ENCODE data around the gene LAMTOR5.
"Not testable (repeated sequence)": the region's sequence is repeated elsewhere in the genome, so short reads cannot be mapped to it uniquely, and the experiment has no call there.

LAMTOR5 gene

DNA sequence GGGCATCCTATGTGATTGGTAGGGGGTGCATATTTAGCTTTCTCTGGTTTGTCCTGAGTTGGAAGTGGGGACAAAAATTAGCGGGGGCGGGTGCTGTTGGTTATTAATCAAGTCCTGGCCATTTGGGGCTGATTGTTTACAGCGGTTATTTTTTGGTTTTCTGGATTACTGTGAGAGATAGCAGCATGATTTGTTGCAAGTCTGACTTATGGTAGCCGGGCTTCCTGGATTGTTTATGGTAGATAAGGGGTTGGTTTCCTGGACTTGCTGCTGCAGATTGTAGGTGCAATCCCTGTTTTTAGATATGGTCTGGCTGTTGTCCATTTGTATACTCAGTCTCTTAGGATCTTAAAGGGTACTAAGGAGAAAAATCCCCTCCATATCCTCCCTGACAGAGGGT is 31.4 kb upstream of the LAMTOR5 start:
- no peak for DNase-seq (ENCODE audit: low read depth)
- no peak overlapping the region for H3K4me3 ChIP-seq (ENCODE audit: low read depth, low read length)
- TF ChIP-seq, protein P1, sequence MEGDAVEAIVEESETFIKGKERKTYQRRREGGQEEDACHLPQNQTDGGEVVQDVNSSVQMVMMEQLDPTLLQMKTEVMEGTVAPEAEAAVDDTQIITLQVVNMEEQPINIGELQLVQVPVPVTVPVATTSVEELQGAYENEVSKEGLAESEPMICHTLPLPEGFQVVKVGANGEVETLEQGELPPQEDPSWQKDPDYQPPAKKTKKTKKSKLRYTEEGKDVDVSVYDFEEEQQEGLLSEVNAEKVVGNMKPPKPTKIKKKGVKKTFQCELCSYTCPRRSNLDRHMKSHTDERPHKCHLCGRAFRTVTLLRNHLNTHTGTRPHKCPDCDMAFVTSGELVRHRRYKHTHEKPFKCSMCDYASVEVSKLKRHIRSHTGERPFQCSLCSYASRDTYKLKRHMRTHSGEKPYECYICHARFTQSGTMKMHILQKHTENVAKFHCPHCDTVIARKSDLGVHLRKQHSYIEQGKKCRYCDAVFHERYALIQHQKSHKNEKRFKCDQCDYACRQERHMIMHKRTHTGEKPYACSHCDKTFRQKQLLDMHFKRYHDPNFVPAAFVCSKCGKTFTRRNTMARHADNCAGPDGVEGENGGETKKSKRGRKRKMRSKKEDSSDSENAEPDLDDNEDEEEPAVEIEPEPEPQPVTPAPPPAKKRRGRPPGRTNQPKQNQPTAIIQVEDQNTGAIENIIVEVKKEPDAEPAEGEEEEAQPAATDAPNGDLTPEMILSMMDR (conservative IDR thresholded peaks at IDR 0.05; ENCODE audit: low read depth, low read length) = no peak

DNA sequence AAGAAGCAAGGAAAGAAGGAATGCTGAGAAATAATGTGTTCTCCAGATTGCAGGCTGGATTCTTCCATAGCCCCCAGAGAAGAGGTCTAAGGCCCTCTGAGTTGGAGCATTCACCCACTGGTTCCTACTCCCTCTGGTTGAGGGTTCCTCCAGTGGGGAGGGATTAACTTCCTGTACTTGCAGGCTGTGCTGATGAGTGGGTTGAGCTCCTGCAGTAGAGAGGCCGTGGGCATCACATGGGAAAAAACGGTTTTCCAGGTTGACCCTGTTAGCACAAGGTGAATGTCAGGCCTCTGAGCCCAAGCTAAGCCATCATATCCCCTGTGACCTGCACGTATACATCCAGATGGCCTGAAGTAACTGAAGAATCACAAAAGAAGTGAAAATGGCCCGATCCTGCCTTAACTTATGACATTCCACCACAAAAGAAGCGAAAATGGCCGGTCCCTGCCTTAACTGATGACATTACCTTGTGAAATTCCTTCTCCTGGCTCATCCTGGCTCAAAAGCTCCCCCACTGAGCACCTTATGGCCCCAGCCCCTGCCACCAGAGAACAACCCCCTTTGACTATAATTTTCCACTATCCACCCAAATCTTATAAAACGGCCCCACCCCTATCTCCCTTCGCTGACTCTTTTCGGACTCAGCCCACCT is 30.3 kb upstream of the LAMTOR5 start:
- H3K4me3 ChIP-seq (ENCODE audit: low read depth, low read length); DNase-seq (ENCODE audit: low read depth): not testable (repeated sequence)

- no peak for DNase-seq (ENCODE audit: low read depth)
- H3K4me3 ChIP-seq (ENCODE audit: low read depth, low read length) = no peak overlapping the region
- TF ChIP-seq, protein P1 (conservative IDR thresholded peaks at IDR 0.05; ENCODE audit: low read depth, low read length) = no peak
Measured at GRCh38 chr1:110436635-110437034, 29.1 kb upstream of the LAMTOR5 start.

DNA sequence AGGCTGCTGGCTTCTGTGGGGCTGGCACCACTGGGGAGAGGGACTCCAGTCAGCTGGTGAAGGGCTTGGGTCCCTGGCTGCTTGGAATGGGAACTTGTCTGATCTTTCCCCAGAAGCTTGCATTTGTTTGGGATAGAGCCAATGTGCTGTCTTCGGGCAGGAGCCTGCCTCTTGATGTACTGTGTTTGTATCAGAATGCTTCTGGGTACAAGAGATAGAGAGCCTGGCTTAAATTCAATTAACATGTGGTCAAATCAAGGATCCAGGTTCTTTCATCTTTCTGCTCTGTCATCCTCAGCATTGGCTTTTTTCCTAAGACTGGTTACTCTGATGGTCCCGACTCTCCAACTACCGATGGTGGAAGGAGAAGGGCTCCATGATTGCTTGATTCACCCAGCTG is 27.5 kb upstream of the LAMTOR5 start:
- H3K4me3 ChIP-seq (ENCODE audit: low read depth, low read length) = no peak overlapping the region
- DNase-seq (ENCODE audit: low read depth) = no peak
- TF ChIP-seq, protein P1 (conservative IDR thresholded peaks at IDR 0.05; ENCODE audit: low read depth, low read length) = no peak

- no peak overlapping the region for H3K4me3 ChIP-seq (ENCODE audit: low read depth, low read length)
- DNase-seq (ENCODE audit: low read depth) = peak; percentile 78
- TF ChIP-seq, protein P1 (conservative IDR thresholded peaks at IDR 0.05; ENCODE audit: low read depth, low read length) = peak; percentile 47
Measured at GRCh38 chr1:110433803-110434202, 26.3 kb upstream of the LAMTOR5 start.

DNA sequence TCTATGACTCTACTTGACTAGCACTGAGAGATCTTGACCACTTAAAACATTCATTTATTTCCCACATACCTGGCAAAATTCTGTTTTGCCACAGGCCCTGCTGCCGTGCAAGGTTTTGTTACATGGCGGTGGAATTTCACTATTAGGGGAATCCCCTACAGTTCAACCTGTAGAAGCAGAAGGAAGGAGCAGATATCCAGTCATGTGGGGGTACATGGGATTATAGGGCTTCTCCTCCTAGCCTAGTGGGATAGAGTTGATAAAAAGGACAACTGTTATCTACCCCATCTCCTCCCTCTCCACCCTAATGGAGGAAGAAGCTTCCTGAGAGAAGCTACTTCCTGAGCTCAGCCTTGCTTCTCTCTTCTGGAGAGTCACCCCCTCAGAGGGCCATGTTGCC is 25.7 kb upstream of the LAMTOR5 start:
- TF ChIP-seq, protein P1 (conservative IDR thresholded peaks at IDR 0.05; ENCODE audit: low read depth, low read length) = no peak
- no peak for DNase-seq (ENCODE audit: low read depth)
- no peak overlapping the region for H3K4me3 ChIP-seq (ENCODE audit: low read depth, low read length)

DNA sequence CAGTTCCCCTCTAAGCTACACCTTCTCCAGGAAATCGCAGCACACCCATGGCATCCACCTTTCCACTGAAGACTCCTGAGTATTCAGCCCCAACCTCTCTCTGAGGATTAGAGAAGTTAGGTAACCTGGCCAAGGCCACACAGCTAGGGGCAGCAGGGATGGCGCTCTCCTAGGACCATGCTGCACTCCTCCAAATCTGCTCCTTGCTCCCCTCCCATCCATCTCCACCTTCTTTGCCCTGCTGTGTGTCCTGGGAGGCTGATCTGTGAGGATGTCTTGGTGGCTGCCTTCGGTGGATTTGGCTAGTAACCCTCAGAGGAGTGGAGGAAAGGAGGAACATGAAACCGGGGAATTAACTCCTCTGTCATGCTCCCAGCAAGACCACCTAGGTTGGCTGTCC is 23.4 kb upstream of the LAMTOR5 start:
- no peak for DNase-seq (ENCODE audit: low read depth)
- H3K4me3 ChIP-seq (ENCODE audit: low read depth, low read length) = no peak overlapping the region
- TF ChIP-seq, protein P1 (conservative IDR thresholded peaks at IDR 0.05; ENCODE audit: low read depth, low read length) = no peak
